ENCODE results near the gene PEPD.

The PEPD gene

GRCh38 chr19:33393286-33394005, 128.1 kb downstream of the PEPD start:
- peak in 2 of 3 experiments; percentile 51 to 73 for DNase-seq

- peak in 2 of 3 experiments; percentile 73 to 86 for DNase-seq
Observed at GRCh38 chr19:33392341-33393285, 129.0 kb downstream of the PEPD start.

DNA sequence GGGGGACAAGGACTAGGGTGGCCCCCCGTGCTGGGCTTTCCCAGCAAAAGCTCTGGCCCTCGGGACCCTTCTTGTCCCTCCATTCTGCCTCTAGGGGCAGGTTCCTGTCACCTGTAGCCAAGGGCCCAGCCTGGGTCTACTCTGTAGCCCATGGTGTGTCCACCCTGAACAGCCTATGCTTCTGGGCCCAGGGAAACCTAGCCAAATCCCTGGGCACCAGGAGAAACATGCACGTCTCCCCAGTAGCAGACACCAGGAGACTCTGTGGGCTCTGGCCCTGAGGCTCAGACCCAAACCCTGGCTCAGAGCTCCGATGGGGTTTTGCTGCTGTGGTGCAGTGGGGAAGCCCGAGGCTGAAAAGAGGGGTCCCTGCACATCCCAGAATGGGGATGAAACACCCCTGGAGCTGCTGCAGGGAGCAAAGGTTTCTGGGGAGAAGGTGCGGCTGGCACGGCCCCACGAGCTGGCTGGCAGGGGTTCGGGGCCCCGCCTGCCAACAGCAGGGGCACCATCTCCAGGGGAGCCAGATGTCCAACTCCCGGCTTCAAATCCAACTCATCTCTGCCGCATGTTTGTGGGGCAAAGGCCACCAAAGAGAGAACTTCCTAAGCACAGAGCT, 129.9 kb downstream of the PEPD start:
- no peak for DNase-seq

DNA sequence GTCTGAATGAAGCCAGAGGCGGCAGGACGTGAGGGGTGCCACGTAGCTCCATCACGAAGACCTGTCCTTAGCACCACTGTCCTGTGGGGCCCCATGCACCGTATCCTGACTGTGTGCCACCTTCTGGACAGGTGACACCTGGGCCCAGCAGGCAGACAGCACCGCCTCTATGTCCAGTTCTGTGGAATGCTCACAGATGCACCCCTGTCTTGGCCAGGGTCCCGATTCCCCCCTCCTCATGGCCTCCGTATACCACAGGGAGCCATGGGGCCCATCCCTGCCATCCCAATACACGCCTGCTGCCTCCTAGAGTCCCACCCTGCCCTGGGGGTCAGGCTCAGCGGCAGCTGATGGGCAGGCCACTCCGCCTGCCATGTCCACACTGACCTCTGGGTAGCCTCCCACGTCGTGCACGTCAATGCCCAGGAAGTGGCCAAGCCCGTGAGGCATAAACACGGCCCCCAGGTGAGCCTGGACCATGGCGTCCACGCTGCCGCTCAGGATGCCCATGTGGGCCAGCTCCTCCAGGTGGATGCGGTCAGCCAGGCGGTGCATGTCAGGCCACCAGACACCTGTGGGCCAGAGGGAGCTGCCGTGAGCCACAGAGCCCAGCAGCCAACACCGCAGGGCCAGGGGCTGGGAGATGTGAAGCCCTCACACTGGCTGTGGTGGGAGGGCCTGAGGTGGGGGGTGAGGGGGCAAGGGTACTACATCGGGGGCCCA, 130.5 kb downstream of the PEPD start:
- no peak for DNase-seq

GRCh38 chr19:33390101-33390907, 131.3 kb downstream of the PEPD start:
- DNase-seq, result peak in 1 of 3 experiments; percentile 23

DNA sequence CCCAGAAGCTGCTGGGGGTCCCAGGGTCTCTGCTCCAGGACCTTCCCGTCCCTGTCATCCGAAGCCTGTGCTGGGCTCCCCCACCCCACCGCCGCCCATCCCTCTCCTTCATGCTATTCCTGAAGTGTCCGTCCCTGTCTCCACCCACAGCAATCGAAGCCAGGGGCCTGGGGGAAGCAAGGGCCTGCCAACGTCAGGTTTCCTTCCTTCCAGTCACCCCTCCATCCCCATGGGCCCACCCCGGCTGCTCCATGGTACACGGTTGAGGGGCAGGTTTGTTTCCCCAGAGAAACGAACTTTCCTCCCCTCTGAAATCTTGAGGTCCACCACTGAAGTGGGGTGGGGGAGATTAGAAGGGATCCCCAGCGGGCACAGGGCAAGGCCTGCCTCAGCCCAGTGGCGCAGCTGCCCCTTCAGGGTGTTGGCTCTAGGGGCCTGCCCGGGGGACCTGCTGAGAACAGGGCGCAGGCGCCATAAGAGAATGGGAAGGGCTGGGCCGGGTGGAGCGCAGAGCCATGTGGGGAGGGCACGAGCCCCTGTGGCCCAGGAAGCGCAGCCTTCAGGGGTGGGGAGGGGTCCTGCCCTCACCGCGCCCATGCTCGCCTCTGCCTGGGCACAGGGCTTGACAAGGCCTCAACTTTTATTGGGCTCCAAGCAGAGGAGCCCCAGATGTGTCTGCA, 132.0 kb downstream of the PEPD start:
- peak in 1 of 3 experiments; percentile 23 for DNase-seq

- DNase-seq, result no peak
Observed at GRCh38 chr19:33388725-33389420, 132.7 kb downstream of the PEPD start.

GRCh38 chr19:33388231-33388724, 133.3 kb downstream of the PEPD start:
- DNase-seq, result no peak

- DNase-seq, result no peak
Observed at GRCh38 chr19:33387351-33388230, 134.0 kb downstream of the PEPD start.

DNA sequence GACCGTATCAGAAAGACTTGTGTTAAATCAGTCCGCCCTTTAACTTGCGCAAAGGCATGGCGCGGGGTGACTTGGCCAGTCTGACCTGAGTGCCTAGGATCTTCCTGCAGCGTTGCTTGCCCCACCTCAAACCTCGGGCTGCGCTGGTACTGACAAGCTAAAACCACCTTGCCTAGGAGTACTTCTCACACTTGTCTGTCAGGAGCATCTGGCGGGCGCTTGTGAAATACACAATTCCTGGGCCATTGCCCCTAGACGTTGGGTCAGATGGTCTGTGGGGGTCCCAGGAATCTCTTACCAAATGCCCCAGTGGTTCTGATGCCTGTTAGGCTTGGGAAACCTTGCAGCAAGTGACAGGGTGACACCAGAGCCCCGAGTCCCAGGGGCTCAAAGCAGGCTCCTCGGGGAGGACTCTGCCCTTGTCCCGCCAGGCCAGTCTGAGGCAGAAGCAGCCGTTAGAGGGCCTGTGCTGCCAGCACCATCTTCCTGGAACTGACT, 135.2 kb downstream of the PEPD start:
- DNase-seq, result no peak

DNA sequence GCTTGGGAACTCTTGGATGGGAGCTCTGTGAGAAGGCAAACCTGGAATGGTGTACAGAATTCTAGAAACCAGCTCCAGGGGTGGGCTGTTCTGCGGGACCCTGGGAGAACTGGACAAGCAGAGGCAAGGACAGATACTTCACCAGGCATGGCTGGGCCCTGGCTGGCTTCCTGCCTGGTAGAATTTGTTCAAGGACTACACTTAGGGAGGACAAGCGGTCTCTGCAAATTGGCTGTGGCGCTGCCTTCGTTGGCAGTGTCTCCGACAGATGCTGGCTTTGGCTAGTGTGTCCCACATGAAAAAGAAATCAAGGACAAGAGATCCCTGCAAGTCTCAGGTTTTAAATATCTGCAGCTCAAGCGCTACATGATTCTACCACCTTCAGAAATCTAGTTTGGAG, 135.6 kb downstream of the PEPD start:
- peak in 1 of 3 experiments; percentile 4 for DNase-seq

GRCh38 chr19:33384983-33385382, 136.6 kb downstream of the PEPD start:
- no peak for DNase-seq

DNA sequence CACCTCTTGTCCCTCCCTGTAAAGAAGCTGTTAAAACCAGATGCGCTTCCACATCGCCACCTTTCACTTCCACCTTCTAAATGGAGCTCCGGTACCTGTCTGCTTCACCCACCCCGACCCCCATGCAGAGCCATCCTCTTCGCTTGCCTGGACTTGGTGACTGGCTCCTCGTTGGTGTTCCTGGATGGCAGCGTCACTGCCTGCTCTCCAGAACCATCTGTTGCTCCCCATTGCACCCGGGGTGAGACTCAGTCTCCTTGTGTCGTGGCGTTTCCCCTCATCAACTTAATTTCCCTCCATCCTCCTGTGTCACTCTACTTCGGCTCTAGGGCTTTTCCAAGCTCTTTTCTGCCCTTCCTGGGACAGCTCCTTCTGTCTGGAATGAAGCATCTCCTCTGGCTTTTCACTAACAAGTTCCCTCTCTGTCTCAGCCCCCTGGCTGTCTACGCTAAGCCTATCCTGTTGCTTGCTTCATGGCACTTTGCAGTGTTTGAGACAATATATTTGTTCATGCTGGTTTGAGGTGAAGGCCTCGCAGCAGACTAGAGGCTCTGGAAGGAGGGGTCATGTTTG, 137.8 kb downstream of the PEPD start:
- DNase-seq, result no peak

DNA sequence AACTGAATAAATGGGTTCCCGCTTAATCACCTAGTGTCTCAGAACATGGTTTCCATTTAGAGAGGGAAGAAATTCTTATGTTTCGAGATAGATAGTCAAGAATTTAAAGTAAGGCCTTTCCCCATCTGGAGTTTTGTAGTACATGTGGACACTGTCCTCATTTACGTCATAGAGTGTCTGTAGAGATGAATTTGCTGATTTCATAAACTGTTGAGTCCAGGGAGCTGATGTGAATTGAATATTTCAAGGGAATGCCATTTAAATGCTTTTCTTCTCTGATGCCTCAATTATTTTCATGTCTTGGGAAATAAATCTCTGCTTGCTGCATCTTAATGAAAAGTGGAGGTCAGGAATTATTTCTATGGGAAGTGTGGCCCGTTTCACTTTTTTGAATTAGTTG, 138.6 kb downstream of the PEPD start:
- no peak for DNase-seq

GRCh38 chr19:33382006-33382405, 139.6 kb downstream of the PEPD start:
- DNase-seq, result no peak

- DNase-seq, result no peak
Observed at GRCh38 chr19:33381101-33381500, 140.5 kb downstream of the PEPD start.

- peak in 1 of 3 experiments; percentile 50 for DNase-seq
Observed at GRCh38 chr19:33379151-33379829, 142.3 kb downstream of the PEPD start.

Data from NCI-H1417 (cell line).